Heart left ventricle (tissue), 13 donors: ENCODE data around the gene ZNF853.

Experiments
- CTCF ChIP-seq, 12 donors: fragments of 200-600 bp; sonication (generic) in 4 of 12; IDR thresholded peaks; one replicate each; pipeline versions ENCODE4 v1.5.0 to v1.8.0; 2018 to 2022; ENCODE audit warnings: antibody characterized with exemption in 12 of 12, mild to moderate bottlenecking in 5 of 12
- POLR2A ChIP-seq, 2 donors: fragments of 450-650 bp; IDR thresholded peaks; one replicate each; pipeline ENCODE4 v1.6.1; 2017; ENCODE audit warnings: antibody characterized with exemption in 2 of 2, mild to moderate bottlenecking in 2 of 2, moderate library complexity in 2 of 2
- donor health status: ischemic (EF 13 %, LVEDD 7.1; RV severe dilation, severe dysfunction).
- donor health status: DM: no; HTN: yes; CAD: no.
- donor health status: DM: no; HTN: no; CAD: no.
- donor health status: ischemic (EF 25% LVEDD 6.9; RV normal size, moderate dysfunction).
- donor health status: ischemic (EF 25% LVEDD 5.7; RV mildly dilated, moderate dysfunction).
- donor health status: ischemic (EF 35%, LVEDD 5.7; RV mildly dilated, moderate dysfunction).
- donor health status: nonischemic (EF 11% LVEDD 7.7; RV severe dilation, severe dysfunction).
- donor health status: DM: yes; HTN: yes; CAD: no.
- donor health status: PGD.
- donor health status: ischemic (EF 29% LVEDD 5.4; RV normal size, mild dysfunction).
- donor health status: nonischemic (EF 23%, LVEDD 6.1; RV moderate dilation, normal function).

GRCh38 chr7:6621195-6622133 is 6.1 kb downstream of the ZNF853 start:
- TF ChIP-seq CTCF (IDR thresholded peaks at IDR 0.05) = no peak
- TF ChIP-seq POLR2A (IDR thresholded peaks at IDR 0.05) = no peak
